Measurements from ENCODE around the gene IFFO2.

GRCh38 chr1:18879215-18879790 lies 77.2 kb downstream of the IFFO2 start:
- TF ChIP-seq CTCF (IDR thresholded peaks at IDR 0.05) (no peak), POLR2A (IDR thresholded peaks at IDR 0.05) (no peak), POLR2AphosphoS5 (IDR thresholded peaks at IDR 0.05) (no peak), EP300 (IDR thresholded peaks at IDR 0.05) (no peak)
